SHP77 treated with DMSO at 0.1 percent for 48 hours (cell line): ENCODE measurements around the gene PNPLA7.
"Not testable (repeated sequence)": the region's sequence is repeated elsewhere in the genome, so short reads cannot be mapped to it uniquely, and the experiment has no call there.

ENCODE experiments used
- DNase-seq: peaks from one replicate; lab custom pipeline; 2025; lab: John Stamatoyannopoulos, UW

PNPLA7 gene

GRCh38 chr9:137478962-137479861, 71.0 kb downstream of the PNPLA7 start:
- DNase-seq, result peak; percentile 68

- no peak for DNase-seq
Observed at GRCh38 chr9:137478613-137478961, 71.6 kb downstream of the PNPLA7 start.

- DNase-seq, result no peak
Observed at GRCh38 chr9:137477778-137478612, 72.2 kb downstream of the PNPLA7 start.

GRCh38 chr9:137476856-137477255, 73.3 kb downstream of the PNPLA7 start:
- no peak for DNase-seq

- no peak for DNase-seq
Observed at GRCh38 chr9:137475666-137476065, 74.5 kb downstream of the PNPLA7 start.

- DNase-seq, result no peak
Observed at GRCh38 chr9:137474271-137474670, 75.9 kb downstream of the PNPLA7 start.

GRCh38 chr9:137470785-137471184, 79.4 kb downstream of the PNPLA7 start:
- no peak for DNase-seq

- no peak for DNase-seq
Observed at GRCh38 chr9:137467896-137468295, 82.3 kb downstream of the PNPLA7 start.

GRCh38 chr9:137467161-137467581, 83.0 kb downstream of the PNPLA7 start:
- no peak for DNase-seq

GRCh38 chr9:137466389-137467085, 83.7 kb downstream of the PNPLA7 start:
- not testable (repeated sequence) for DNase-seq

GRCh38 chr9:137465720-137466388, 84.3 kb downstream of the PNPLA7 start:
- DNase-seq, result no peak

- no peak for DNase-seq
Observed at GRCh38 chr9:137465000-137465719, 85.0 kb downstream of the PNPLA7 start.

GRCh38 chr9:137464291-137464999, 85.8 kb downstream of the PNPLA7 start:
- DNase-seq, result no peak

GRCh38 chr9:137463931-137464290, 86.3 kb downstream of the PNPLA7 start:
- no peak for DNase-seq

- DNase-seq, result no peak
Observed at GRCh38 chr9:137462986-137463930, 86.9 kb downstream of the PNPLA7 start.

GRCh38 chr9:137462396-137462985, 87.7 kb downstream of the PNPLA7 start:
- DNase-seq, result no peak

GRCh38 chr9:137461663-137462395, 88.4 kb downstream of the PNPLA7 start:
- no peak for DNase-seq

- no peak for DNase-seq
Observed at GRCh38 chr9:137461316-137461662, 88.9 kb downstream of the PNPLA7 start.
